Measurements from ENCODE around the gene SIL1.

SIL1 gene

GRCh38 chr5:138999674-139000073 lies 198.5 kb downstream of the SIL1 start:
- TF ChIP-seq ZBTB7A (IDR thresholded peaks at IDR 0.05; ENCODE audit: low read depth) (no peak), NFIC (IDR thresholded peaks at IDR 0.05) (no peak), TCF12 (IDR thresholded peaks at IDR 0.05; ENCODE audit: low read depth) (no peak)

DNA sequence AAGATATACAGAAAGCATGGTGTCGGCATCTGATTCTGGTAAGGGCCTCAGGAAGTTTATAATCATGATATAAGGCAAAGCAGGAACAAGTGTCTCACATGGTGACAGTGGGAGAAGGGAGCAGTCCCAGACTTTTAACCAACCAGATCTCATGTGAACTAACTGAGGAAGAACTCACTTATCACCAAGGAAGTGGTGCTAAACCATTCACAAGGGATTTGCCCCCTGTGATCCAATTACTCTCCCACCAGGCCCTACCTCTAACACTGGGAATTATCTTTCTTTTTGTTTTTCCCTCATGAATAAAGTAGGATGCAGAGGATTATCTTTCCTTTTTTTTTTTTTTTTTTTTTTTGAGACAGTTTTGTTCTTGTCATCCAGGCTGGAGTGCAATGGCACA lies 199.6 kb downstream of the SIL1 start:
- TF ChIP-seq TCF12 (IDR thresholded peaks at IDR 0.05; ENCODE audit: low read depth) = no peak
- no peak for TF ChIP-seq RAD21 (IDR thresholded peaks at IDR 0.05; ENCODE audit: low read depth)
- no peak for TF ChIP-seq YY1 (IDR thresholded peaks at IDR 0.05; ENCODE audit: low read depth)

DNA sequence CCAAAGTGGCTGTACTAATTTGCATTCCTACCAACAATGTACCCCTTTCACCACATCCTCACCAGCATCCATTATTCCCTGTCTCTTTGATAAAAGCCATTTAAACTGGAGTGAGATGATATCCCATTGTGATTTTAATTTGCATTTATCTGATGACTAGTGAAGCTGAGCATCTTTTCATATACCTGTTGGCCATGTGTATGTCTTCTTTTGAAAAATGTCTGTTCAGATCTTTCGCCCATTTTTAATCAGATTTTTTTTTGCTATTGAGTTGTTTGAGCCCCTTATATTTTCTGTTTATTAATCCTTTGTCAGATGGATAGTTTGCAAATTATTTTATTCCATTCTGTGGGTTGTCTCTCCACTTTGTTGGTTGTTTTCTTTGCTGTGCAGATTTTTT lies 202.0 kb downstream of the SIL1 start:
- TF ChIP-seq MAX (IDR thresholded peaks at IDR 0.05) (no peak), FOXM1 (IDR thresholded peaks at IDR 0.05; ENCODE audit: borderline replicate concordance, low read depth) (no peak), RAD21 (IDR thresholded peaks at IDR 0.05; ENCODE audit: low read depth) (no peak), TAF1 (IDR thresholded peaks at IDR 0.05; ENCODE audit: low read depth) (no peak), NFIC (IDR thresholded peaks at IDR 0.05) (no peak), TCF12 (IDR thresholded peaks at IDR 0.05; ENCODE audit: low read depth) (no peak)

- TF ChIP-seq YY1 (IDR thresholded peaks at IDR 0.05; ENCODE audit: low read depth) (no peak), EGR1 (IDR thresholded peaks at IDR 0.05) (no peak), RAD21 (IDR thresholded peaks at IDR 0.05; ENCODE audit: low read depth) (no peak), TCF12 (IDR thresholded peaks at IDR 0.05; ENCODE audit: low read depth) (no peak)
- TF ChIP-seq, protein P1, sequence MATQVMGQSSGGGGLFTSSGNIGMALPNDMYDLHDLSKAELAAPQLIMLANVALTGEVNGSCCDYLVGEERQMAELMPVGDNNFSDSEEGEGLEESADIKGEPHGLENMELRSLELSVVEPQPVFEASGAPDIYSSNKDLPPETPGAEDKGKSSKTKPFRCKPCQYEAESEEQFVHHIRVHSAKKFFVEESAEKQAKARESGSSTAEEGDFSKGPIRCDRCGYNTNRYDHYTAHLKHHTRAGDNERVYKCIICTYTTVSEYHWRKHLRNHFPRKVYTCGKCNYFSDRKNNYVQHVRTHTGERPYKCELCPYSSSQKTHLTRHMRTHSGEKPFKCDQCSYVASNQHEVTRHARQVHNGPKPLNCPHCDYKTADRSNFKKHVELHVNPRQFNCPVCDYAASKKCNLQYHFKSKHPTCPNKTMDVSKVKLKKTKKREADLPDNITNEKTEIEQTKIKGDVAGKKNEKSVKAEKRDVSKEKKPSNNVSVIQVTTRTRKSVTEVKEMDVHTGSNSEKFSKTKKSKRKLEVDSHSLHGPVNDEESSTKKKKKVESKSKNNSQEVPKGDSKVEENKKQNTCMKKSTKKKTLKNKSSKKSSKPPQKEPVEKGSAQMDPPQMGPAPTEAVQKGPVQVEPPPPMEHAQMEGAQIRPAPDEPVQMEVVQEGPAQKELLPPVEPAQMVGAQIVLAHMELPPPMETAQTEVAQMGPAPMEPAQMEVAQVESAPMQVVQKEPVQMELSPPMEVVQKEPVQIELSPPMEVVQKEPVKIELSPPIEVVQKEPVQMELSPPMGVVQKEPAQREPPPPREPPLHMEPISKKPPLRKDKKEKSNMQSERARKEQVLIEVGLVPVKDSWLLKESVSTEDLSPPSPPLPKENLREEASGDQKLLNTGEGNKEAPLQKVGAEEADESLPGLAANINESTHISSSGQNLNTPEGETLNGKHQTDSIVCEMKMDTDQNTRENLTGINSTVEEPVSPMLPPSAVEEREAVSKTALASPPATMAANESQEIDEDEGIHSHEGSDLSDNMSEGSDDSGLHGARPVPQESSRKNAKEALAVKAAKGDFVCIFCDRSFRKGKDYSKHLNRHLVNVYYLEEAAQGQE (IDR thresholded peaks at IDR 0.05; ENCODE audit: low read depth) = no peak
Observed at GRCh38 chr5:138990986-138991590, 207.1 kb downstream of the SIL1 start.

- TF ChIP-seq TAF1 (IDR thresholded peaks at IDR 0.05; ENCODE audit: low read depth) (no peak), EP300 (IDR thresholded peaks at IDR 0.05; ENCODE audit: borderline replicate concordance) (no peak), CEBPB (IDR thresholded peaks at IDR 0.05) (no peak), EGR1 (IDR thresholded peaks at IDR 0.05) (no peak), RAD21 (IDR thresholded peaks at IDR 0.05; ENCODE audit: low read depth) (no peak), CREB1 (IDR thresholded peaks at IDR 0.05; ENCODE audit: low read depth) (no peak), MAX (IDR thresholded peaks at IDR 0.05) (no peak), TEAD4 (IDR thresholded peaks at IDR 0.05) (no peak), YY1 (IDR thresholded peaks at IDR 0.05; ENCODE audit: low read depth) (no peak), FOXM1 (IDR thresholded peaks at IDR 0.05; ENCODE audit: borderline replicate concordance, low read depth) (no peak), NFIC (IDR thresholded peaks at IDR 0.05) (no peak), USF1 (IDR thresholded peaks at IDR 0.05) (no peak), TCF12 (IDR thresholded peaks at IDR 0.05; ENCODE audit: low read depth) (no peak)
- TF ChIP-seq, protein P1 (IDR thresholded peaks at IDR 0.05; ENCODE audit: low read depth) = no peak
Observed at GRCh38 chr5:138989720-138990119, 208.4 kb downstream of the SIL1 start.

GRCh38 chr5:138986186-138986800 lies 211.9 kb downstream of the SIL1 start:
- TF ChIP-seq CREB1 (IDR thresholded peaks at IDR 0.05; ENCODE audit: low read depth) (no peak), ZBTB7A (IDR thresholded peaks at IDR 0.05; ENCODE audit: low read depth) (no peak), TEAD4 (IDR thresholded peaks at IDR 0.05) (no peak)
- TF ChIP-seq, protein P1 (IDR thresholded peaks at IDR 0.05; ENCODE audit: low read depth) = peak; percentile 56
